Measurements from ENCODE around the gene BNC2.

BNC2 gene

GRCh38 chr9:16377311-16377710 is 493.2 kb downstream of the BNC2 start:
- ChIA-PET CTCF (no interaction called here), POLR2A (no interaction called here)
- no peak for DNase-seq (ENCODE audit: extremely low spot score)
- no peak for TF ChIP-seq CTCF (IDR thresholded peaks at IDR 0.05; ENCODE audit: control extremely low read depth, extremely low read depth, low read depth, missing control alignments)

GRCh38 chr9:16371306-16371705 is 499.2 kb downstream of the BNC2 start:
- CTCF ChIA-PET, result no interaction called here
- no peak for DNase-seq (ENCODE audit: extremely low spot score)
- POLR2A ChIA-PET, result no interaction called here
- TF ChIP-seq CTCF (IDR thresholded peaks at IDR 0.05; ENCODE audit: control extremely low read depth, extremely low read depth, low read depth, missing control alignments), result no peak

GRCh38 chr9:16370647-16371046 is 499.8 kb downstream of the BNC2 start:
- no peak for TF ChIP-seq CTCF (IDR thresholded peaks at IDR 0.05; ENCODE audit: control extremely low read depth, extremely low read depth, low read depth, missing control alignments)
- no peak for DNase-seq (ENCODE audit: extremely low spot score)
- ChIA-PET CTCF (no interaction called here), POLR2A (no interaction called here)

- no peak for DNase-seq (ENCODE audit: extremely low spot score)
- ChIA-PET CTCF (no interaction called here), POLR2A (no interaction called here)
- no peak for TF ChIP-seq CTCF (IDR thresholded peaks at IDR 0.05; ENCODE audit: control extremely low read depth, extremely low read depth, low read depth, missing control alignments)
Measured at GRCh38 chr9:16369427-16369826, 501.0 kb downstream of the BNC2 start.

GRCh38 chr9:16368237-16369087 is 502.0 kb downstream of the BNC2 start:
- TF ChIP-seq CTCF (IDR thresholded peaks at IDR 0.05; ENCODE audit: control extremely low read depth, extremely low read depth, low read depth, missing control alignments), result no peak
- no peak for DNase-seq (ENCODE audit: extremely low spot score)
- ChIA-PET CTCF (no interaction called here), POLR2A (no interaction called here)

GRCh38 chr9:16367605-16368231 is 502.8 kb downstream of the BNC2 start:
- ChIA-PET CTCF (no interaction called here), POLR2A (no interaction called here)
- no peak for DNase-seq (ENCODE audit: extremely low spot score)
- no peak for TF ChIP-seq CTCF (IDR thresholded peaks at IDR 0.05; ENCODE audit: control extremely low read depth, extremely low read depth, low read depth, missing control alignments)

Data from GM10248 (cell line).